ENCODE data around the gene FALEC.
"Not testable (repeated sequence)": the region's sequence is repeated elsewhere in the genome, so short reads cannot be mapped to it uniquely, and the experiment has no call there.

FALEC gene

DNA sequence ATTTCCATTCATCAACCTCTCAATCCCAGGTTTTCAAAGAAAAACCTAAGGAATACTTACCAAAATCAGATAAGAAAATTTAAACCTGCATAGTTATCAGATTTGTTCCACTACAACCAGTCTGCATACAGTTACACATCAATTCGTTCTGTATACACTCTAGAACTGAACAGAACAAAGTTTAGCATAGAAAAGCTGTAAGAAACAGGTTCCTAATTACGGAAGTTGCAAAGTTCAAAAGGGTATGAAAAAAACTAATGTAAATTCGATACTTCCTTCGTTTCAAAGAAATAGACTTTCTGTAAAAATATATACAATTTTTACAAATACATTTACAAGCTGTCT is 60.8 kb downstream of the FALEC start:
- no peak for DNase-seq

DNA sequence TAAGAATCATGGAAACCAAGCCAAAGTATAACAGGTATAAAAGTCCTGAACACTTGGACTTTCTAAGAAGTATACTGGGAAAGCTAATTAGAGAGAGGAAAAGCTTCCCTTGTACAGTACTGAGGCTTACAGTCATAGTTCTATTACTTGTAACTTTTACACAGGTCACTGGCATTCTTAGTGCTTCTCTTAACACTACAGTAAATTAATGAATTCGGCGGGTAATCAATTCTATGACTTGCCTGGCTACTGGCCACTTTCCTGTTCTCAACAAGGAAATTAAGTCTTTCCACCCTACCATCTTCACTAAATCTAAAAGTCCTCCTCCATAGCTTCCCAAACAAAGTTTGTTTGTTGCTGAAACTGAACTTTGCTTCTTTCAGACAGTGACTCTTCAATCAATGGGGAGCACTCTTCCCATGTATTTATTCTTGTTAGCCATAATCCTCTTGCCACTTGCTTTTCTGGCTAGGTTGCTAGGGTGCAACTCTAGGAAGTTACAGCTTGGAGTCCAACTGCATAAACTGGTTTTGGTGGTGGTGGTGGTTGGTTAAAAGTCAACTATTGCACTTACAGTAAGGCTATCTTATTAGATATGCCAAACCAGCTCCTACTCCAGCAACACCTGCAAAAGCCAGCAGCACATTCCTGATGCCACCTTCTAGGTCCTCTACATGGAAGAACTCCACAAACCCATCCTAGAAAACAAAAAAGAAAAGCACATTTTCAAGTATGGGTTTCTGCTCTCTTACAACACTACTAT is 61.4 kb downstream of the FALEC start:
- DNase-seq: no peak

DNA sequence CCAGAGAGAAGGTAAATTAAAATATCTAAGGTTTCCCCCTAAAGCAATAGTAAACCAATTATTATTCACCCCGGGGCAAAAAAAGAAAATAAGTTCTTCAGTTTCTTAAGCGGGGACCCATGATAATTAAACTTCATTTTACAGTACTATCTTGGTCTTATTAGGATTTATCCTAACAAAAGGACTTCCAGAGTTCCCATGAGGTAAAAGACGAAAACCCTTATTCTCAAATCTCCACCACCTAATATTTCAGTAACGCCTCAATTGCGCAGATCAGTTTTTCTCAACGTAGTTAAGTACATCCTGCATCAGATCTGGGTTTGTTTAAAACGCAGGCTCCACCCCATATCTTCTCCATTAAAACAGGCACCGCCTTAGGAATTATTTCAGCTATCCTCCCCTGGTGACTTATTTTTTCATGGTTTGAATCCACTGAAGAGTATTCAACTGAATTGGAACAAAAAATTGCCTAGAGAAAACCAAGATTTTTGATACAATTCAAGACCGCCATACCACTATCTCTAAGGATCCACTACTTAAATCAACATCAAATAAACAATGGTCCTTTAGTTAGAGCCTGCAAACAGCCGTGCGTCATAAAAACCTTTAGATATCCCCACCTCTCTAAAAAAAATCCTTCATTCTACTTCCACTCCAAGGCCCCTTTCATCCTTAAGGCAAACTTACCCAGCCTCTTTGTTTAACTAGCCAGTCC is 62.2 kb downstream of the FALEC start:
- no peak for DNase-seq

DNA sequence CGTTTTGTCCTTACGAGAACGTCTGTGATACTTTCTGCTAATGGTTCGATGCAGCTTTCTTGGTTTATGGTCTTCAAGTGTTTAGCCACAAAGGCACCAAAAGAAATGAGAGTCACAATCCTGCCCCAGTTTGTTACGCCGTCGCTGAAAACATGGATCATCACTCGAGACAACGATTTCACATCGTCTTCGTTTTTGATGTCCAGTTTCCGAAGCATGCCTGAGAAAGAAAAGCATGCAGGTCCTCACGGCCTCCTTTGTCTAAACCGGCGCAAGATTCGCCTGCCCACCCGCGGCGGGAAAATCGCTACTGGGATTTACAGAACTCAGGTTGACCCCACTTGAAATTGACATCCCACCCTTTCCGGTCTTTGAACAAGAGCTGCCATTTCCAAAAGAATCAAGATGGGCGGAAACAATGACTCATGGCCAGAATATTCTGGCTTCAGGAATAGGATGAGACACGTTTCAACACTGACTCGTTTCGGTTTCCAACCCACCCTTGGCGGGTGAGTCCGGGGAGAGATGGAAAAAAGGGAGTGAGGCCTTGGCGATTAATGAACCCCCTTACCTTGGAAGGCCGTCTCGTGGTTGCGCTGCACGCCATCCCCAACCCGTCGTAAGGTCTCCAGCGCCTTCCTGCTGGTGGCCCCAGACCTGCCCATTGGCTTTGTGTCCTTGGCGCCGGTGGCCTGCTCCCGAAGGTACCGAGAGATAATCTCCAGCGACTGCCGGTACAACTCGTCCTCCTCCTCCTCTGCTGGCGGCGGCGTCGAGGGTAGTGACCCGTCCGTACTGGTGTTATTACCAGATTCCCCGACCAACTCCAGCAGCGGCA is 62.9 kb downstream of the FALEC start:
- peak; percentile 70 for DNase-seq

DNA sequence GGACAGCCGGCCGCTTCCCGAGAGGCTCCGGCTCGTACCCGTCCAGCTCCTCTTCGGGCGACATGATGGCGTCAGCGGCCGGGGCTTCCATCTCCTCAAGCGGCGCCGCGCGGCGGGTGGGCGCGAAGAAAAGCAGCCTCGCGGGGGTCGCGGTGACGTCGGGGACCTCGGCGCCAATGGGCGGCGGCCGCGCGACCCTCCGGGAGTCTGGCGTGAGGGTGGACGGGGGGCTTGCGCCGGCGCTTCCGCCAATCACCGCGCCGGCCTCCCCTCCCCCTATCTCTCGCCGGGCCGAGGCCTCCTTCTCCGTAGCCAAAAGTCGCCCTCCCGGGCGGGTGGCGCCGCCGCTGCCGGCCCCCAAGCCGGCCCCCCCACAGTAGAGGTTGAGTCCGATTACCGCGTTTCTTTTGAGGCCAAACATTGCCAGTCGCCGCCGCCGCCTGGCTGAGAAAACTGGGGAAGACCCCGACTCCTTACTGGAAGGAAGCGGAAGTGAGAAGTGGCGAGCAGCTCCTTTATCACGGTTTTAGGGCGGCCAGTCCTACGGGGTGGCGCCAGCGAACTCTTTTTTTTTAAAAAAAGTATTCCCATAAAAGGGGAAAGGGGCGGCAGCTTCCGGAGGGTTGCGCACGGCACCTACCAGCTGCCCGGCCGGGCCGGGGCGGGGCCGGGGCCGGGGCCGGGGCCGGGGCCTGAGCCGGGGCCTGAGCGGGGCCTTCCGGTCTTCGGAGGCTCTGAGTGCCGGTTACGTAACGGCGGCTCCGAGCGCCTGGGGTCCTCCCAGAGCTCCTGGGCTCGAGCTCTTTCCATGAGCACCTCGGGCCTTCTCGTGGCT is 63.8 kb downstream of the FALEC start, which contains the start of gene MCL1:
Gene MCL1 (minus strand): TSS at position 501 of the 835 bp plus-strand sequence. CDS start 80 bp downstream, at position 421.
- DNase-seq: peak; percentile 90

DNA sequence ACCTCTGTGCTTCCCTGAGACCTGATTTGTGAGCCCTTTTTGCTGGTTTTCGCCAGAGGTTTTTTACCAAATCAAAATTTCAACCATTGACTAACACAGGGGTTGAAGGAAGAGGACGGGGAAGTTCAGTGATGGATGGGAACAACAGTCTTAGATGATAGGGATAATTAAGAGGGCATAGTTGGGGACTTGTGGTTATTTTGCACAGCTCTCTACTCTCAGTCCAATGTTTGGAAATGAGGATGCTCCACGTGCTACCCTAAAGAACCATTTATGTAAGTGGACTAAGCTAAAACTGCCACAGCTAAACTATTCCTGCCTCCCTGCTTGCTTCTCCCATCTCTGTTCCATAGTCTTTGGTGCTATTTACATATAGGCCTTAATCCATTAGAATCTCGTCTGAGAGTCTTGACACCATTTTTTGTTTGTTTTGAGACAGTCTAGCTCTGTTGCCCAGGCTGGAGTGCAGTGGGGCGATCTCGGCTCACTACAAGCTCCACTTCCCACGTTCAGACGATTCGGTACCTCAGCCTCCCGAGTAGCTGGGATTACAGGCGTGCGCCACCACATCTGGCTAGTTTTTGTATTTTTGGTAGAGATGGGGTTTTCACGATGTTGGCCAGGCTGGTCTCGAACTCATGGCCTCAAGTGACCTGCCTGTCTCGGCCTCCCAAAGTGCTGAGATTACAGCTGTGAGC is 64.5 kb downstream of the FALEC start:
- no peak for DNase-seq

DNA sequence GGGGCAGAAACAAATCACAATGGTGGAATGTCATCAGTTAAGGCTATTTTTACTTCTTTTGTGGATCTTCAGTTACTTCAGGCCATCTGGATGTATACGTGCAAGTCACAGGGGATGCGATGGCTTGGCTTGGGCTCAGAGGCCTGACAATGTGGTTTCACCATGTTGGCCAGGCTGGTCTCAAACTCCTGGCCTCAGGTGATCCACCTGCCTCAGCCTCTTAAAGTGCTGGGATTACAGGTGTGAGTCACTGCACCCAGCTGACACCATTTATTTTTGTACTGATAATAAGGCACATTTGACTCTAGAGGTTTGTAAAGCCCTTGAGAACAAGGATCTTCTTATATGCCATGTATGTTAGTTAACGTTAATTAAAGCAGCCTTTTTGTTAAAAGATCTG is 65.4 kb downstream of the FALEC start:
- not testable (repeated sequence) for DNase-seq

DNA sequence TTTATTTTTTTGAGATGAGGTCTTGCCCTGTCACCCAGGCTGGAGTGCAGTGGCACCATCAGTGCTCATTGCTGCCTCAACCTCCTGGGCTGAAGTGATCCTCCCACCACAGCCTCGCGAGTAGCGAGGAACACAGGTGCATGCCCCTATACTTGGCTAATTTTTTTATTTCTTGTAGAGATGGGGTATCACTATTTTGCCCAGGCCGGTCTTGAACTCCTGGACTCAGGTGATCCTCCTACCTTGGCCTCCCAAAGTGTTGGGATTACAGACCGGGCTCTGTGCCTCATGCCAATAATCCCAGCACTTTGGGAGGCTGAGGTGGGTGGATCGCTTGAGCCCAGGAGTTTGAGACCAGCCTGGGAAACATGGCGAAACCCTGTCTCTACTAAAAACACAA is 65.9 kb downstream of the FALEC start:
- DNase-seq: not testable (repeated sequence)

DNA sequence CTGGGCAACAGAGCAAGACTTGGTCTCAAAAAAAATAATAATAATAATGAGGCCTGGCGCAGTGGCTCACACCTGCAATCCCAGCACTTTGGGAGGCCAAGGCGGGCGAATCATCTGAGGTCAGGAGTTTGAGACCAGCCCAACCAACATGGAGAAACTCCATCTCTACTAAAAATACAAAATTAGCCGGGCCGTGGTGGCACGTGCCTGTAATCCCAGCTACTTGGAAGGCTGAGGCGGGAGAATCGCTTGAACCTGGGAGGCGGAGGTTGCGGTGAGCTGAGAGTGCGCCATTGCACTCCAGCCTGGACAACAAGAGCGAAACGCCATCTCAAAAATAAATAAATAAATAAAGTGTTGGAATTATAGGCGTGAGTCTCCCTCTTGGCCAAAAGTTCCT is 66.4 kb downstream of the FALEC start:
- DNase-seq: not testable (repeated sequence)

DNA sequence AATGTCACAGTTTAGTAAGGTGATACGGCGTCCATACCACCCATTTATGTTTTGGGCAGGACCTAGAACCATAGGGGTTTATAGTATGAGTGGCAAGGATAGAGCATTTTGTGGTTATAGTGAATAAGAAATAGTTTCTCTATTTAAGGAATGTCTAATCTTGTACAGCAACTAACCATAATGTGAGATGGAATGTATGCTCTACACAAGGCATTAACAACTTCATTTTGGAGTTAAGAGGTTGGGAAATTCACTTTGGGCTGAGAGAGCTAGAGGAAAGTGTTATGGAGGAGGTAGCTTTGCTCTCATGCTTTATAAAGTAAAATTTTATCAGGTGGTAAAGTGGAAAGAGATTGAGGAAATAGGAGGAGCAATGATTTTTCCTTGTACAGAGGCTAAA is 66.8 kb downstream of the FALEC start:
- DNase-seq: no peak

Data from stimulated activated CD8-positive, alpha-beta memory T cell treated with anti-CD3 and anti-CD28 coated beads, Interleukin-4, amount 100 ng/mL, for 48 hours (primary cell).